Subcutaneous abdominal adipose tissue (tissue), 5 donors: ENCODE results near the gene PTMS.

Source experiments
- H3K27ac ChIP-seq: one replicate; pipeline ENCODE4 v1.7.0; 2013; ENCODE audit warnings: low read depth, mild to moderate bottlenecking, inconsistent platforms, low read length, moderate library complexity
- H3K27me3 ChIP-seq, 5 donors: one replicate each; pipeline ENCODE4 v1.7.0; 2013; ENCODE audit warnings: low read length in 5 of 5, inconsistent platforms in 1 of 5; ENCODE audit not compliant: control insufficient read depth in 5 of 5, insufficient read depth in 4 of 5
- H3K36me3 ChIP-seq, 5 donors: one replicate each; pipeline ENCODE4 v1.7.0; 2013; ENCODE audit warnings: low read length in 5 of 5; ENCODE audit not compliant: control insufficient read depth in 5 of 5, insufficient read depth in 5 of 5
- H3K4me1 ChIP-seq, 5 donors: one replicate each; pipeline ENCODE4 v1.7.0; 2013; ENCODE audit warnings: low read length in 5 of 5, mild to moderate bottlenecking in 3 of 5, moderate library complexity in 1 of 5; ENCODE audit not compliant: control insufficient read depth in 5 of 5, insufficient read depth in 5 of 5
- H3K4me3 ChIP-seq, 5 donors: one replicate each; pipeline ENCODE4 v1.7.0; 2013; ENCODE audit warnings: low read length in 5 of 5, low read depth in 1 of 5
- H3K9ac ChIP-seq, 5 donors: one replicate each; pipeline ENCODE4 v1.7.0; 2013; ENCODE audit warnings: low read length in 5 of 5, mild to moderate bottlenecking in 4 of 5, moderate library complexity in 3 of 5
- H3K9me3 ChIP-seq, 5 donors: one replicate each; pipeline ENCODE4 v1.7.0; 2013; ENCODE audit warnings: low read length in 5 of 5; ENCODE audit not compliant: control insufficient read depth in 5 of 5
- donor health status: healthy.
- donor health status: healthy.
- donor health status: healthy.
- donor health status: healthy.
- donor health status: healthy.

The PTMS gene

GRCh38 chr12:6770094-6770493 lies 3.9 kb downstream of the PTMS start:
- Histone ChIP-seq H3K27ac (no peak overlapping the region), H3K27me3 (peaks cover 0 to 4% (median 0%) of the 10 kb centered on the region in 5 donors), H3K9me3 (no peaks in the 10 kb centered on the region), H3K9ac (no peak overlapping the region), H3K4me1 (peaks cover 10 to 65% (median 46%) of the 10 kb centered on the region in 5 donors), H3K36me3 (peaks cover 0 to 23% (median 21%) of the 10 kb centered on the region in 5 donors), H3K4me3 (no peak overlapping the region)

DNA sequence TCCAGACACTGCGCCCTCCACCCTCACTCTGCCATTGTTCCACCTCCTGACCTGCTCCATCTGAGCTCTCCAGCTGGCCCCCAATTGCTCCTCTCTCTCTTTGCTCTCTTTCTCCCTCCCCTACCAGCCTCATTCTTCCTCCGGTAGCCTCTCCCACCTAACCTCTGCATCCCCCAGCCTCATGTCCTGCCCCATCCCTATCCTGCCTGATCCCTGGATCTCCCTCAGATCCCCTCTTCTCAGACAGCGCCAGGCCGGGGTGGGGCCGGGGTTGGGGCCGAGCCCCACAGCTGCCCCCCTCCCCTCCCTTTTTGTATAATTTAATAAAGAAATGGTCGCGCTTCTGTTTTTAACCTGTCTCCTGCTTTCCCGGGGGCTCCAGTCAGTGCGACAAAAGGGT lies 4.4 kb downstream of the PTMS start:
- Histone ChIP-seq H3K4me3 (no peak overlapping the region), H3K9me3 (no peaks in the 10 kb centered on the region), H3K36me3 (peaks cover 0 to 26% (median 21%) of the 10 kb centered on the region in 5 donors), H3K4me1 (peaks cover 10 to 60% (median 41%) of the 10 kb centered on the region in 5 donors), H3K9ac (no peak overlapping the region), H3K27ac (no peak overlapping the region), H3K27me3 (peaks cover 0 to 4% (median 0%) of the 10 kb centered on the region in 5 donors)

GRCh38 chr12:6771091-6771495 lies 4.9 kb downstream of the PTMS start:
- H3K27ac ChIP-seq = no peak overlapping the region
- H3K27me3 ChIP-seq = peaks cover 0 to 4% (median 0%) of the 10 kb centered on the region in 5 donors
- no peak overlapping the region for H3K4me3 ChIP-seq
- peaks cover 0 to 27% (median 21%) of the 10 kb centered on the region in 5 donors for H3K36me3 ChIP-seq
- H3K9me3 ChIP-seq = no peaks in the 10 kb centered on the region
- H3K9ac ChIP-seq = no peak overlapping the region
- peaks cover 10 to 55% (median 36%) of the 10 kb centered on the region in 5 donors for H3K4me1 ChIP-seq

GRCh38 chr12:6771509-6772330 lies 5.6 kb downstream of the PTMS start:
- H3K9ac ChIP-seq = peak overlapping the region in 1 of 5 donors; percentile 5
- no peaks in the 10 kb centered on the region for H3K9me3 ChIP-seq
- no peak overlapping the region for H3K4me3 ChIP-seq
- peaks cover 0 to 4% (median 0%) of the 10 kb centered on the region in 5 donors for H3K27me3 ChIP-seq
- H3K36me3 ChIP-seq = peaks cover 0 to 27% (median 21%) of the 10 kb centered on the region in 5 donors
- H3K27ac ChIP-seq = no peak overlapping the region
- H3K4me1 ChIP-seq = peaks cover 10 to 55% (median 36%) of the 10 kb centered on the region in 5 donors

- peak within 1 kb of the TSS in 1 of 5 donors; percentile 5 for H3K9ac ChIP-seq
- H3K36me3 ChIP-seq = peaks cover 0 to 27% (median 21%) of the 10 kb centered on the region in 5 donors
- H3K4me3 ChIP-seq = no peak within 1 kb of the TSS
- peaks cover 0 to 4% (median 0%) of the 10 kb centered on the region in 5 donors for H3K27me3 ChIP-seq
- no peak within 1 kb of the TSS for H3K27ac ChIP-seq
- H3K9me3 ChIP-seq = no peaks in the 10 kb centered on the region
- peaks cover 10 to 53% (median 33%) of the 10 kb centered on the region in 5 donors for H3K4me1 ChIP-seq
Observed at GRCh38 chr12:6772331-6772695, 6.2 kb downstream of the PTMS start, which contains the start of gene LAG3. Gene LAG3, plus strand, starts transcription at chr12:6772520. Its CDS starts 333 bp downstream, at chr12:6772853.

DNA sequence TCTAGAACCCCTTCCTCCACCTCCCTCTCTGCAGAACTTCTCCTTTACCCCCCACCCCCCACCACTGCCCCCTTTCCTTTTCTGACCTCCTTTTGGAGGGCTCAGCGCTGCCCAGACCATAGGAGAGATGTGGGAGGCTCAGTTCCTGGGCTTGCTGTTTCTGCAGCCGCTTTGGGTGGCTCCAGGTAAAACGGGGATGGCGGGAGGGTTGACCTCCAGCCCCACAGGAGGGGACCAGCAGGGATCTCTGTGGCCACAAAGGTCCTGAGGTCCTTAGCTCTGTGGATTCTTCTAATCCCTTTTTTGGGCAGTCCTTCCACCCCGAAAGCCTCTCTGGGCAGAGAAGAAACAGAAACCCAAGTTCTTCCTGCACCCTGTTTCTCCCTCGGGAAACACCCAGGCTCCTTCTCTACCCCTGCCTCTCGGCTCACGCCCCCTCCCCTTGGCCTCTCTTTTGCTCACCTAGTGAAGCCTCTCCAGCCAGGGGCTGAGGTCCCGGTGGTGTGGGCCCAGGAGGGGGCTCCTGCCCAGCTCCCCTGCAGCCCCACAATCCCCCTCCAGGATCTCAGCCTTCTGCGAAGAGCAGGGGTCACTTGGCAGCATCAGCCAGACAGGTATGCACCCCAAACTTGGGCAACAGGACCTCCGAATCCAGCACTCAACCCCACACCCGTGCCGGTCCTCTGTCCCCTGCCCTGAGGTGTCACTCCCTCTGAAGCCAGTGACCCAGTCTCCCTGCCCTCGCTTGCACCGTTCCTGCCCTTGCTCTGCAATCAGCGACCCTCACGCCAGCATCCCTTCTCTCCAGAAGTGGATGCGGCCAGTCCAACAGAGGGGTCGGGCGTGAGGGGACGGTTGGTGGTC lies 6.8 kb downstream of the PTMS start:
- Histone ChIP-seq H3K4me1 (peaks cover 8 to 49% (median 30%) of the 10 kb centered on the region in 5 donors), H3K27ac (no peak overlapping the region), H3K9ac (no peak overlapping the region), H3K9me3 (no peaks in the 10 kb centered on the region), H3K36me3 (peaks cover 0 to 27% (median 21%) of the 10 kb centered on the region in 5 donors), H3K4me3 (no peak overlapping the region), H3K27me3 (peaks cover 0 to 4% (median 0%) of the 10 kb centered on the region in 5 donors)

GRCh38 chr12:6773590-6774351 lies 7.6 kb downstream of the PTMS start:
- Histone ChIP-seq H3K4me1 (peaks cover 6 to 49% (median 29%) of the 10 kb centered on the region in 5 donors), H3K27ac (no peak overlapping the region), H3K36me3 (peaks cover 0 to 27% (median 21%) of the 10 kb centered on the region in 5 donors), H3K27me3 (peaks cover 0 to 4% (median 0%) of the 10 kb centered on the region in 5 donors), H3K4me3 (no peak overlapping the region), H3K9ac (no peak overlapping the region), H3K9me3 (no peaks in the 10 kb centered on the region)

DNA sequence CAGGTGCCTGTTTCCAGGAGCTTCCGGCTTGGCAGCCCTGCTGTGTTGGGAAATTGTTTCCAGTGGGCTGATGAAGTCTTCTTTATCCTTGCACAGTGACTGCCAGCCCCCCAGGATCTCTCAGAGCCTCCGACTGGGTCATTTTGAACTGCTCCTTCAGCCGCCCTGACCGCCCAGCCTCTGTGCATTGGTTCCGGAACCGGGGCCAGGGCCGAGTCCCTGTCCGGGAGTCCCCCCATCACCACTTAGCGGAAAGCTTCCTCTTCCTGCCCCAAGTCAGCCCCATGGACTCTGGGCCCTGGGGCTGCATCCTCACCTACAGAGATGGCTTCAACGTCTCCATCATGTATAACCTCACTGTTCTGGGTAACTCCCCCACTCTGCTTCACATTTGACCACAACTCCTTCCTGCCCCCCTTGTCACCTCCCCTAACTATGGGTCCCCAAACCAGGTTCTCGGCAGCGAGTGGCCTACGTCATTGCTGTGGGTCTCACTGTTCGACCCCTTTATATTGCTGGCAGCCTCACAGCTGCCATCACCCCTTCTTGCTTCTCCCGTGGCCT lies 8.4 kb downstream of the PTMS start:
- peaks cover 0 to 4% (median 0%) of the 10 kb centered on the region in 5 donors for H3K27me3 ChIP-seq

More for the DNA sequence above, 8.4 kb downstream of the PTMS start:
- peaks cover 4 to 46% (median 26%) of the 10 kb centered on the region in 5 donors for H3K4me1 ChIP-seq
- H3K27ac ChIP-seq = no peak overlapping the region
- no peak overlapping the region for H3K4me3 ChIP-seq
- no peak overlapping the region for H3K9ac ChIP-seq
- no peaks in the 10 kb centered on the region for H3K9me3 ChIP-seq
- H3K36me3 ChIP-seq = peaks cover 0 to 23% (median 16%) of the 10 kb centered on the region in 5 donors
